Medulla oblongata (tissue), 1 donor: ENCODE data around the gene COG2.
"Not testable (repeated sequence)": the region's sequence is repeated elsewhere in the genome, so short reads cannot be mapped to it uniquely, and the experiment has no call there.

Experiments used
- DNase-seq: peaks from one replicate; pipeline ENCODE4 v3.0.0-alpha.2; 2015; ENCODE audit errors: extremely low spot score

COG2 gene

DNA sequence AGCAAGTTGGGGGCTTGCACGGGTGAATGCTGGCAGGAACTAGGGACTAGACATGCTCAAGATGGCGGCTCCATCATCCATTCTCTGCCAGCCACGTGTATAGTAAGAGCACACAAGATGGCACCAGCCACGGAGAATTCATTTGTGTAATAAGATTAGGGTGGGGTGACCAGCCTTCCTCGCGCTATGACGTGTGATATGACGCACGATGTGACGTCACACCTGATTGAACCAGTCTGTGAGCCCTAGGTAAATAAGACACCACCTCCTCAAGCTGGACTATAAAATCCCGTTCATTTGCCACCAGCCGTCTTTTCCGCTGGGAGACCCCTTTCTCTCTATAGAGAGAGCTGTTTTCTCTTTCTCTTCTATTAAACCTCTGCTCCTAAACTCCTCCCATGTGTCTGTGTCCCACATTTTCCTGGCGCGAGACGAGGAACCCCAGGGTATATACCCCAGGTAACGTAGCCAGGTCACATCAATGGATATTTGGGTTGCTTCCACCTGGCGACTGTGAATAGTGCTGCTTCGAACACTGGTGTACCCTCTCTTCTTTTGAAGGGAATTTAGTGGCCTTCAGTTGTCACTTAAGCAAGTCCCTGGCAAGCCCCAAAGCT is 18.1 kb upstream of the COG2 start:
- no peak for DNase-seq

DNA sequence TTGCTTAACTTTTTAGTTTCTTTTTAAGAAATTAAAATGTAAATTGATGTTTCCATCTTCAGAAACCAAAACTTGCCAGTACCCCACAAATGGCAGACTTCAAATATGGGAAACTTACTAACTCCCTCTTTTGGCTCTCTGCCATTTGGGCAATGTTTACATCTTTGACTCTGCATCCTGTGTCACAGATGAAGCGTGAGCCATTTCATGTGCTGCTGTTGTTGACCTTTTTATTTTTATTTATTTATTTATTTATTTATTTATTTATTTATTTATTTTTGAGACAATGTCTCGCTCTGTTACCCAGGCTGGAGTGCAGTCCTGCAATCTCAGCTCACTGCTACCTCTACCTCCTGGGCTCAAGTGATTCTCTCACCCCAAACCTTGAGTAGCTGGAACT is 16.0 kb upstream of the COG2 start:
- no peak for DNase-seq

DNA sequence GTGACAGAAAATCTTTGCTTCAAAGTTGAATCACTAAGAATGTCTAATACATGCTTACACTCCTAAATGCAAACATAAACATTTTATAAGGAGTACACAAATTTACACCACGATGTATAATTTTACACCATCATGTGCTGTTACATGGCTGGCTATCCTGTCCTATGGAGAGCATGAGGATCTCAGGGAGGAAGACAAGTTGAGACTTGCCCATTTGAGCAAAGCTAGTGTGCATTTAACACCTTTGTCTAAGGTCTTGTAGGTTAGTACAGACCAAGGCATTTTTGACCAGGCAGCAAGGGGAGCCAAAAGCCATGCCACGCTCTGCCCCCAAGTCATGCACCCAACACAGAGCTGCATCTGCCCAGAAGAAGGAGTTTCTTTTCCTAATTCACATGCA is 14.5 kb upstream of the COG2 start:
- no peak for DNase-seq

DNA sequence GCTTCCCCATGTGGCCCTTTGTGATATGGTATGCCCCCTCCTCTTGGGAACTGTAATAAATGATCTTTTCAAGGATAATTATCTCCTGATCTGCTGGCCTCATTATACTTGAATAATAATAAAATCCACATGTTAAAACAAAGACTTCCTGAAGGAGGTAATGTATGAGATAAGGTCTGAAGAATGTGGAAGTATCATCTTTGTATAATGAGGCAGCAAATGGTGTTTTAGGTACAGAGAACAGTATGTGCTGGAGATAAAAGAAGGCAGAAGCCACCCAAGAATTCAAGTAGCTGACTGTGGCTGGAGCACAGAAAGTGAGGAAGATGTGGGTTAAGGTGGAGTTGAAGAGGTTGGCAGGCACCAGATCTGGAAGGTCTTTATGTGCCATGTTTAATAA is 12.8 kb upstream of the COG2 start:
- DNase-seq, result no peak

DNA sequence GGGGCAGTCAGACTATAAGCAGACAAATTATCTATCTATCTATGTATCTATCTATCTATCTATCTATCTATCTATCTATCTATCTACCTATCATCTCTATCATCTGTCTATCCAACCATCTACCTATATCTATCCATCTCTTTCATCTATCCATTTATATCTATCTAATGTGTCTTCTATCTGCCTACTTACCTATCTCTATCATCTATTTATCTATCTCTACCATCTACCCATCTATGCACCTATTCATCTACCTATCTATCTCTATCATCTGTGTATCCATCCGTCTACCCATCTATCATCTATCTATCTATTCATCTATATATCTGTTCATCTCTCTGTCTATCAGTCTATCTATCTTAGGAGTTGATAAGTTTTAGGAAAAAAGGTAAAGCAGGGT is 10.8 kb upstream of the COG2 start:
- no peak for DNase-seq

DNA sequence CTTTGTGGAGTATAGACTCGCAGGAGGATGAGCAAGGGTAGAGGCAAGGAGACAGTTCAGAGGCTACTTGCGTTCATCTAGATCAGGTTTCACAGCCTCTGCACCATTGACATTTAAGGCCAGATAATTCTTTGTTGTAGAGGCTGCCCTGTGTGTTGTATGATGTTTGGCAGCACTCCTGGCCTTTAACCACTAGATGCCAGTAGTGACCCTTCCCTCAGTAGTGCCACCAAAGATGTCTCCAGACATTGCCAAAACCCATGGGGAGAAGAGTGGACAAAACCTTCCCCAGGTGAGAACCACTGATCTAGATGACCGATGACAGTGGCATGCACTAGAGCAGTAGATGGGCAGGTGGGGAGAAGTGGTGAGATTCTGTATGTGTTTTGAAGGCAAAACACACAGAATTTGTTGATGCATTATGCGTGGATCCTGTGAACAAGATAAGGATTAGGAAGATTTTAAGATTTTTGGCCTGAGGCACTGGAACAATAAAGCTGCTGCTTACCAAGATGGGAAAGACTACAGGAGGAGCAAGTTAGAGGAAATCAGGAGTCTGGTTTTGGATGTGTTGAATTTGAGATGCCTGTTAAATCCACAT is 9.9 kb upstream of the COG2 start:
- peak; percentile 76 for DNase-seq

DNA sequence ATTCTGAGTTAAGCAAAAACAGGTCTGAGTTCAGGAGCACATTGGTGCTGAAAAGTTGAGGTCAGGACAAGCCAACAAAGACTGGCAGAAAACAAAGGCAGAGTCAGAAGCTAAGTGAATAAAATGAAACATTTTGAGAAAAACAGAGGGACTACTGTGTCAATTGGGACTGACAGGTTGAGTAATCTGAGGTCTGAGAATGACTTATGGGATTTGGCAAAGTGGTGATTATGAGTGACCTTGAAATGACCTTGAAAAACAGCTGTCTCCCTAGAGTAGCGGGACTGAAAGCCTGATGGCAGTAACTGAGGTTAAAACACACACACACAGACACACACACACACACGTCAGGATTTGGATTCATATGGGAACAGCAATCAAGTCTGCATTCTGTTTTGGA is 8.8 kb upstream of the COG2 start:
- DNase-seq, result no peak

DNA sequence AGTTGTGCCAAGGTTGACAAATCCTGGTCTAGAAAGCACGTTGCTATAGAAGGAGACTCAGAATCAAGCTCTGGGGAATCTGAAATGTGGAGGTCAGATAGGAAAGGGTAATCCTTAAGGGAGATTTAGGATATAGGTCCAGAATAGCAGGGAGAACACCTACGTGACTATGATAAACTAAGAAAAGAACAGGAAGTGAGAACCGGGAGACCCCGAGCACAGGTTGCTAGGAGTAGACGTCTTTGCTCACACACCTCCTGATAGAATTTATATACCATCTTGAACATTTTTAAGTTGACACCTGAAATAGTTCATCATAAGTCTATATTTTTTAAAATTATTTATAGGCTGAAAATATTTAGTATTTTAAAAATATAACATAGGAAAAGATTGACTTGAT is 7.9 kb upstream of the COG2 start:
- no peak for DNase-seq

DNA sequence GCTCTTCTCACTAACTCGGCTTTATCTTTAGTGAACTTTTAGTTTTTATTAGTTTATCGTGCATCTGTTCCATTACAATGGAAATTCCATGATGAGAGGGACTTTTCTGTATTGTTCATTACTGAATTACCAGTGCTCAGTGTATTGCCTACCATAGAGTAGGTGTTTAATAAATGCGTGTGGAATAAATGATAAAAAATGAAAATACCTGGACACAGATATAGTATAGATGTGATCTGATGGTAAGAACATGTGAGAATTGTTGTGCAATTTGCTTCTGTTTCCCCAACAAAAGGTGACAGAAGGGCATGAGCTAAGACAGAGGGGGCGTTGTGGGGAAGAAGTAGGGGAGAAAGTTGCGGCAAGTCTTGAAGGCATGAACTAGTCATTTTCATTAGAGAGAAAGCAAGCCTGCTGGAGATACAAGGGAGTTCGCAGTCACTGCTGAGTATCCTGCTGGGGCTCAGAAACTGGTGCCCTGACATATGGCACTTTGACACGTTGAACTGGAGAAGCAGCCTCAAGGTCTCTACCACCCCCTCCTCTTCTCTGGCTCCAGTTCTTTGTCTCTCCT is 5.6 kb upstream of the COG2 start:
- no peak for DNase-seq

DNA sequence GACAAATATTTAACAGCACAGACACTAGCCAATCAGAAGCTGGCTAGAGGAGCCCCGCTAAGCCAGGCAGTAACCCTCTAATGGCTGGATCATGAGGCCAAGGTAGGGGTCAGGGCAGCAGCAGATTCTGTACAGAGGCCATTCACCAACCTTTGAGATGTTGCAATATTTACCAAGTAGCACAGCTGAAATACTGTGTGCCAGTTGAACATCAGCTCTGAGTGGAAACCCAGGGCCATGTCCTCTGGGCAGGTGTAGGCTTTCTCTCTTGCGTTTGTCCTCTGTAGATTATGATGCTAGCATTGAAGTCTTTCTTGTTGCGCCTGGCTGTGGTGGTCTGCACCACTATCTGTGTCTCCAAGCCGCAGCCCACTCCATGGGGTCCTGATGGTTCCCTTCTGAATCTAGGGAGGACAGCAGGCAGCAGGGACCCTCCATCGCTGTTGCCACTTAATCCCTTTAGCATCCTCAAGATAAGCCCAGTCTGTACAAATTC is 2.5 kb upstream of the COG2 start:
- no peak for DNase-seq

DNA sequence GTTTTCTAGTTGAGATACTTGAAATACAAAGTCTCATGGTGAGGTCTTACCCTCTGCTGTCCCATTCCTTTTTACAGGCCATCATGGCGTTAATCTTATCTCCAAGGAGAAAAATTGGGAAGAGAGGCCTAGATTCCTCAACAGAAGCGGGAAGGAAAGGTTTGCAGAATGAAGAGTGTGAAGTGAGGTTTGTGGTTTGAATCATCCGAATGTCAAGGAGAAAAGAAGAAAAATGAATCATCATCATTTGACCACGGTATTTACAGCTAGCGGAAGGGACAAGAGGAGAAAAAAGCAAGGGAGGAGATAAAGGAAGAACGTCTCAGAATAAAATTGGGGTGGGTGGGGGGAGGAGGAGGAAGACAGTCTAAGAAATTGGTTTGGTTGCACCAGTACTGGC is 935 bp upstream of the COG2 start:
- DNase-seq, result no peak

DNA sequence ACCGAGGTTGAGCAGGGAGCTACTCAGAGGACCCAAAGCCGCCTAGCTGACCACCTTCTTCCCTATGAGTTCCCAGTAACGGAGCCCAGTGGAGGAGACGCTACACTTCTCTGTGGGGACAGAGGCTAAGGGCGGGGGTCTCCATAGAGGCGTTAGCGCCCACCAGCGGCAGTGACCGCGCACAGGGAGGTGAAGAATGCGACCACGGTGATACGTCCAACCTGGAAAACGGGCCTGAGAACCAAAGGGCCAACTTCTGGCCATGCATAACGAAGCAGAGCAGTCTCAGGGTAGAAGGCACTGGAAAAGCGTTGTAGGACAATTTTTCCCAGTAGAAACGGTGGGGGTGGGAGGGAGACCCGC is 400 bp upstream of the COG2 start:
- DNase-seq, result peak; percentile 7

DNA sequence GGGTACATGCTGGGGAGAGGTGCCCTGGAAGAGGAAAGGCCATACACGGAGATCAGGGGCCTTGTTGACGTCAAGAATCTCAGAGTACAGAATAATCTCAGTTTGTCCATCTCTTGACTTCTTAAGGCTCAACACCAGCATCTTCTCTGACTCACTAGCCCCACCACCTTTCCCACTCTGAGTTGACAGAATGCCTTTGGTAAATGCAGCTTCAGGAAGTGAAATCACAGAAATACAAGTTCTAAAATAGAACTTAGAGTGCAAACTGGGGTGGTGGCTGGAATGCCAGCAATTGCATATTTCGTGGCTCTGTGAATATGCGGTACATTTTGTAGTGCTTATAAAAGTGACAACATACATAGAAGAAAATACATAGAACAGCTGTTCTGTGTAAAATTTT is 1.6 kb downstream of the COG2 start:
- DNase-seq, result no peak

DNA sequence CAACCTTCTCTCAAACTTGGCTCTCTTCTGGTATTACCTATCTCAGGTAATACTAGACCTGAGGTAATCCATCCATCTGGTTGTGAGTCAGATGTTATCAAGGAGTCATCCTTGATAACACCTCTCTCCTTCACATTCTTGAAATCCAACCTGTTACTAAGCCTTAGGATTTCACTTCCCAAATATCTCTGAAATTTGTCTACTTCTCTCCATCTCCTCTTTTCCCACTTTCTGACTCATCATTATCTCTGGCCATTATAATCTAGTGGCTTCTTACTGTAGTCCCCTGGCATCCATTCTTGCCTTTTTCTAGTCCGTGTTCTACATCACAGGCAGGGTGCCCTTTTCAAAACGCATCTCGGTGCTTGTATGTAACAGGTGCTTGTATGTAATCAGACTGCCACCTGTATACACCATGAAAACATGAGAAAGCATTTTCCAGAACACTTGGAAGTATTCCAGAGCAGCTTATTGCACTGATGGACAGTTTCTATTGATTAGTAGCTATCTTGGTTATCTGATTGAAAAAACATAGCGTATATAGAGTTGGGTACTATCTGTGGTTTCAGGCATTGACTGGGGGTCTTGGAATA is 4.5 kb downstream of the COG2 start:
- no peak for DNase-seq

DNA sequence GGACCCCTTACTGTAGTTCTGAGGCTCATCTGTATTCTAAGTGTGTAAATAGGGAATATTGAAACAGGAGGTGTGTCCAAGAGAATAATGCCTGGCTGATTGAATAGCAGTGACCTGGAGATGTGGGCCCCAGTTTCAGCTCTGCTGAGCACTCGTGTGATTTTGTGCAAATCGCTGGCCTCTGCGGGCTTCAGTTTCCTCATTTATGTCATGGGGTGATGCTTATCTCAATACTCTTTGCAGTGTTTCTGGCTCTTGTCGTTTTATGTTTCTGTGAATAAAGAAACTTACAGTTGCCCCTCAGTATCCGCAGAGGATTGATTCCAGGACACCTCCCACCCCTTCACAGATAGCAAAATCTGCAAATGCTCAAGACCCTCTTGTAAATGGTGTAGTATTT is 5.0 kb downstream of the COG2 start:
- no peak for DNase-seq

DNA sequence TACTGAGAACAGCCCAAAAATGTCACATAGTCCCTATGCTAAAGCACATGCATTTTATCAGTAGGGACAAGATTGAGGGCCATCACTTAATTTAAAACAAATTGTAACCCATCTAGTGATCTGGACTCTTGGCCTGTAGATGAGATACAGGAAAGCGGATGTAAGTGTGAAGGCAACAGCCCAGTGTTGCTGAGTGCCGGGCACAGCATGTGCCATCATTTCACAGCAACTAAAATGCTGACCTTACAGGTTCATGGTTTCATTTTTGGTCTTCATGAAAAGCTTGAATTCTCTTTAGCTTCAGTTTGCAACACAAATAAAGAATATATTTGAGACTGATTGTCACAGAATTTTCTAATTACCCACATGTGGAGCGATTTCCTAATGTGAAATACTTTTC is 5.8 kb downstream of the COG2 start:
- no peak for DNase-seq

DNA sequence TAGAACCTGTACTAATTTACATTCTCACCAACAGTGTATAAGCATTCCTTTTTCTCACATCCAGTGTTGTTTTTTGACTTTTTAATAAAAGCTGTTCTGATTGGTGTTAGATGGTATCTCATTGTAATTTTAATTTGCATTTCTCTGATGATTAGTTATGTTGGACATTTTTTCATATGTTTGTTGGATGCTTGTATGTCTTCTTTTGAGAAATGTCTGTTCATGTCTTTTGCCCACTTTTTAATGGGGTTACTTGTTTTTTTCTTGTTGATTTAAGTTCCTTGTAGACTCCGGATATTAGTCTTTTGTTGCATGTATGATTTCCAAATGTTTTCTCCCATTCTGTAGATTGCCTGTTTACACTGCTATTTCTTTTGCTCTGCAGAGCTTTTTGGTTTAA is 8.0 kb downstream of the COG2 start:
- no peak for DNase-seq

DNA sequence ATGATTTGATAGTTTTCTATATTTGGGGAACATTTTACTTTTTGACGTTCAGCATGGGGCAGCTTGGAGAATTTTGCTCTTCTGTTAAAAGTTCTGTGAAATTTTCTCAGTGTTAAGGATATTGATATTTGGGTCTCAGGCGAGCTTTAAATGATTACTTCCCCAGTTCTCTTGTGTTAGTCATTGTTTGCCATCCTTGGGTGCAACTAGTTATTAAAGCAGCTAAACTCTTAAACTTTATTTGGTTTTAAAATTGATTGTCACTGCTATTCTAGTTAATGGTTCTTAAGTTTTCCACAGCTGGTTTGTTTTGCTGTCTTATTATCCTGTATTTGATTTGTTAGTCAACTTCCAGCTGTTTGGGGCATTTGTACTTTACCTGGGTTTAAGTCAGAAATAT is 9.0 kb downstream of the COG2 start:
- DNase-seq, result no peak

DNA sequence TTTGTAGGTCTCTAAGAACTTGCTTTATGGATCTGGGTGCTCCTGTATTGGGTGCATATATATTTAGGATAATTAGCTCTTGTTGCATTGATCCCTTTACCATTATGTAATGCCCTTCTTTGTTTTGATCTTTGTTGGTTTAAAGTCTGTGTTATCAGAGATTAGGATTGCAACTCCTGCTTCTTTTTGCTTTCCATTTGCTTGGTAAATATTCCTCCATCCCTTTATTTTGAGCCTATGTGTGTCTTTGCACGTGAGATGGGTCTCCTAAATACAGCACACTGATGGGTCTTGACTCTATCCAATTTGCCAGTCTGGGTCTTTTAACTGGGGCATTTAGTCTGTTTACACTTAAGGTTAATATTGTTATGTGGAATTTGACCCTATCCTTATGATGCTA is 14.4 kb downstream of the COG2 start:
- not testable (repeated sequence) for DNase-seq

DNA sequence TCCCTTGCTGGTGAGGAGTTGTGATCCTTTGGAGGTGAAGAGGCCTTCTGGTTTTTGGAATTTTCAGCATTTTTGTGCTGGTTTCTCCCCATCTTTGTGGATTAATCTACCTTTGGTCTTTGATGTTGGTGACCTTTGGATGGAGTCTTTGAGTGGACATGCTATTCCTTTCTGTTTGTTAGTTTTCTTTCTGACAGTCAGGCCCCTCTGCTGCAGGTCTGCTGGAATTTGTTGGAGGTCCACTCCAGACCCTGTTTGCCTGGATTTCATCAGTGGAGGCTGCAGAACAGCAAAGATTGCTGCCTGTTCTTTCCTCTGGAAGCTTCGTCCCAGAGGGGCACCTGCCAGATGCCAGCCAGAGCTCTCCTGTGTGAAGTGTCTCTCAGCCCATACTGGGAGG is 15.8 kb downstream of the COG2 start:
- DNase-seq, result not testable (repeated sequence)

DNA sequence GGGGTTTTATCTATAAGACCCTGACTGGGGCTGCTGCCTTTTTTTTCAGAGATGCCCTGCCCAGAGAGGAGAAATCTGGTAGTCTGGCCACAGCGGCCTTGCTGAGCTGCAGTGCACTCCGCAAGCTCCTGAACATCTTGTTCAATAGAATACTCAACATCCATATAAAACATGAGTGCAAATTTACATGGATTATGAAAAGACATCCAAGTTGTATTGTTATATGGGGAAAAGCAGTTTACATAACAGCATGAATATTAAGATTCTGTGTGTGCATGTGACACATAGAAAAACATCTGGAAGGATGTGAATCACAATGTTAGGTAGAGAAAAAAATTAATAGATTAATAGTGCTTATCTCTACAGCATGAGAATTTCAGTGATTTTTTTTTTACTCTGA is 16.4 kb downstream of the COG2 start:
- no peak for DNase-seq

DNA sequence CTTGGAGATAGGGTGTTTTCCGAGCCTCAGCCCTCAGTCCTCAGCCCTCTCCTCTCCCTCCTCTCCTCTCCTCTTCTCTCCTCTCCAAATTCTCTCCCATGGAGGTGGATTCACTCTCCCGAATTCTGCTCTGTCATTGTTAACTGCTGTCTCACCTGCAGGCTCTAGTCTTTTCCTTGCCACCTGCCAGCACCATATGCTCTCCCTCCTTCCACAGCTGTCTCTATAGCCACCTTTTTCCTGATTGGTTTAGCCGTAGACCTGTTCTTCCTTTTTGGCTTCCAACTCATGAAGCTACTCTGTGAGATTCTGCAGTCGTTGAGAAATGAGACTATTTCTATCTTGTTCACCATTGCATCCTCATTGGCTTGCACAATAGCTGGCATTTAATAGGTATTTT is 19.7 kb downstream of the COG2 start:
- no peak for DNase-seq

DNA sequence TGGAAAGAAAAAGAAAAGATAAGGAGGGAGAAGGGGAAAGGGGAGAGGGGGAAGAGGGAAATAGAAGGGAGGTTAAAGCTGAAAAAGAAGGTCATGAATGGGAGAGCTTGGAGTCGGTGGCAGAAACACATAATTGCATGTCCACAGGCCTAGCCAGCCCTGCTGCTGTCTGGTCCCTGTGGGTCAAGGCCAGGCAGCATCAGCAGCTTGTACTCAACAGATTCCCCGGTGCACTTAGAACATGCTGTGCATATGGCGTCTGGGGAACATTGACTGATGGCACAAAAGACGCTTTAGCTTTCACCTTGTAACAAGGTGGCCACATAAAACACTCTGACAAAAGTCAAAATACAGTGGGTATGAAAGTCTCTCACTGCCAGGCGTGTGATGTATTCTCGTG is 25.9 kb downstream of the COG2 start:
- DNase-seq, result no peak
